Measurements from ENCODE around the gene ANG. TPM values are rescaled to one million over a fixed set of nuclear protein-coding genes. Genes with fewer than 3 reads are reported as not detected.
"Not testable (repeated sequence)": the region's sequence is repeated elsewhere in the genome, so short reads cannot be mapped to it uniquely, and the experiment has no call there.

The ANG gene
- total RNA-seq, 1 experiment from 2014 or later = 4.4 TPM

- DNase-seq = no peak
- POLR2A ChIA-PET (ENCODE audit: unreplicated experiment) = no interaction called here
- H3K79me2 ChIP-seq (ENCODE audit: low read depth) = no peaks in the 10 kb centered on the region
- no peaks in the 10 kb centered on the region for H4K20me1 ChIP-seq (ENCODE audit: insufficient read depth)
- no peaks in the 10 kb centered on the region for H3K27me3 ChIP-seq (ENCODE audit: insufficient read depth, low read depth)
- no TSS peak for BruUV-seq (replicated peaks)
- H3K4me1 ChIP-seq (replicated peaks; ENCODE audit: insufficient read depth) = 0 out of 2 replicates have a peak, but pooled peaks cover 4% of the 10 kb centered on the region
- H2AFZ ChIP-seq = no peak overlapping the region
- H3K36me3 ChIP-seq (ENCODE audit: low read depth) = no peaks in the 10 kb centered on the region
- no peak overlapping the region for H3K4me2 ChIP-seq
- H3K27ac ChIP-seq = no peak overlapping the region
- H3K9me3 ChIP-seq (ENCODE audit: insufficient read depth, low read depth) = no peaks in the 10 kb centered on the region
- CTCF ChIA-PET = no interaction called here
- no peak overlapping the region for H3K4me3 ChIP-seq
- no peaks in the 10 kb centered on the region for H3F3A ChIP-seq (ENCODE audit: insufficient read depth, low read depth)
- H3K9me2 ChIP-seq (ENCODE audit: insufficient read depth) = no peaks in the 10 kb centered on the region
- intact Hi-C loops (cut with micrococcal nuclease; ENCODE audit: unreplicated experiment) = no loop called here
- TF ChIP-seq EZH2 (IDR thresholded peaks at IDR 0.05; ENCODE audit: low read depth) (no peak), CTCF (conservative IDR thresholded peaks at IDR 0.05) (no peak)
Observed at GRCh38 chr14:20723488-20723887, 34.9 kb downstream of the ANG start.

DNA sequence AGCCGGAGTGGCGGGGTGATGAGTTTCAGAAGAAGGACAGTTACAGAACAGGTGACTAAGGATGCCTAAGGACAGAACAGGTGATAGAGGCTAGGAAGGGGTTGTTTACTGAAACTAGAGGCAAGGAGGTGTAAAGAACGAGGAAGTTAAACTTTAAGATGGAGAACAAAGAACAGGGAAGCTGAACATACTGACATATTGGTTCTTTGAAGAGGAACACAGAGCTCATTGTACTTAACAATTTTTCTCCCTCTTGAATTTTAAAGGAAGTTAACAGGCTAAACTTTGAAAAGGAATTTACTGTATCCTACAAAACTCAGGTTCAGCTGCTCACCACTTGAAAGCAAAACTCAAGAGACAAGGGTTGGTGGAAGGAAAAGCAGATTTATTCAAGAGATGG, 37.6 kb downstream of the ANG start:
- not testable (repeated sequence) for H3K27me3 ChIP-seq (ENCODE audit: insufficient read depth, low read depth); BruUV-seq (replicated peaks)

GRCh38 chr14:20726531-20726930, 38.0 kb downstream of the ANG start:
- POLR2A ChIA-PET (ENCODE audit: unreplicated experiment) = no interaction called here
- no peaks in the 10 kb centered on the region for H3K27me3 ChIP-seq (ENCODE audit: insufficient read depth, low read depth)
- no peak overlapping the region for H3K4me2 ChIP-seq
- intact Hi-C loops (cut with micrococcal nuclease; ENCODE audit: unreplicated experiment) = no loop called here
- H3K36me3 ChIP-seq (ENCODE audit: low read depth) = no peaks in the 10 kb centered on the region
- H3K4me1 ChIP-seq (replicated peaks; ENCODE audit: insufficient read depth) = no peaks in the 10 kb centered on the region
- DNase-seq = no peak
- H3F3A ChIP-seq (ENCODE audit: insufficient read depth, low read depth) = no peaks in the 10 kb centered on the region
- TF ChIP-seq EZH2 (IDR thresholded peaks at IDR 0.05; ENCODE audit: low read depth) = no peak
- no peak for TF ChIP-seq CTCF (conservative IDR thresholded peaks at IDR 0.05)
- H3K9me2 ChIP-seq (ENCODE audit: insufficient read depth) = no peaks in the 10 kb centered on the region
- H3K9me3 ChIP-seq (ENCODE audit: insufficient read depth, low read depth) = no peaks in the 10 kb centered on the region
- BruUV-seq (replicated peaks) = no TSS peak
- H3K27ac ChIP-seq = no peak overlapping the region
- no peak overlapping the region for H3K4me3 ChIP-seq
- H3K79me2 ChIP-seq (ENCODE audit: low read depth) = no peaks in the 10 kb centered on the region
- CTCF ChIA-PET = no interaction called here
- no peaks in the 10 kb centered on the region for H4K20me1 ChIP-seq (ENCODE audit: insufficient read depth)
- H2AFZ ChIP-seq = no peak overlapping the region

More for the DNA sequence above, 37.6 kb downstream of the ANG start:
- H3K36me3 ChIP-seq (ENCODE audit: low read depth); H3K4me2 ChIP-seq; intact Hi-C loops (cut with micrococcal nuclease; ENCODE audit: unreplicated experiment); H2AFZ ChIP-seq; H3K9me2 ChIP-seq (ENCODE audit: insufficient read depth); DNase-seq; H3K4me3 ChIP-seq; POLR2A ChIA-PET (ENCODE audit: unreplicated experiment); H3K27ac ChIP-seq; H3K79me2 ChIP-seq (ENCODE audit: low read depth); H3F3A ChIP-seq (ENCODE audit: insufficient read depth, low read depth); H3K4me1 ChIP-seq (replicated peaks; ENCODE audit: insufficient read depth); H4K20me1 ChIP-seq (ENCODE audit: insufficient read depth); H3K9me3 ChIP-seq (ENCODE audit: insufficient read depth, low read depth); CTCF ChIA-PET: not testable (repeated sequence)

DNA sequence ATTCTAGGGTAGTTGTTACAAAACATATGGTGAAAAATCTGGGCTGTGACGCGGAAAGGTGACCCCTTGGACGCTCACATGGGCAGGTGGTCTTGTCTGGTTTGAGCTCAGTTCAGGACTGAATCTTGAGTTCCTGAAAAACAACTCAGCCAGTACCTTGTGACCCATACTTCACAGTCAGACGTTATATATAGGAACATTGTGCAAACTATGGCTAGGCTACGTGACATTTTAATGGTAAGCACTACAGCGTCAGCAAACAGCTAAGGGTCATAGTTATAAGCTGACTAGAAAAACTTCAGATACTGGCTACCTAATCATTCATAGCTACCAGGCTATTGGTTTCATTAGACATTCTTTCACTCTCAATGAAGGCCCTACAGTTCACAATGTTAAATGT, 42.3 kb downstream of the ANG start:
- BruUV-seq (replicated peaks) = no TSS peak
- H3K27me3 ChIP-seq (ENCODE audit: insufficient read depth, low read depth) = no peaks in the 10 kb centered on the region
- no peak overlapping the region for H3K27ac ChIP-seq
- H3K36me3 ChIP-seq (ENCODE audit: low read depth) = no peaks in the 10 kb centered on the region
- ChIA-PET CTCF (no interaction called here), POLR2A (ENCODE audit: unreplicated experiment) (no interaction called here)
- H3K4me3 ChIP-seq = no peak overlapping the region
- no peak overlapping the region for H2AFZ ChIP-seq
- no peak overlapping the region for H3K4me2 ChIP-seq
- no peak for DNase-seq
- H3K9me3 ChIP-seq (ENCODE audit: insufficient read depth, low read depth) = no peaks in the 10 kb centered on the region
- no peaks in the 10 kb centered on the region for H3K4me1 ChIP-seq (replicated peaks; ENCODE audit: insufficient read depth)
- no peaks in the 10 kb centered on the region for H3K79me2 ChIP-seq (ENCODE audit: low read depth)
- intact Hi-C loops (cut with micrococcal nuclease; ENCODE audit: unreplicated experiment) = no loop called here
- no peaks in the 10 kb centered on the region for H3K9me2 ChIP-seq (ENCODE audit: insufficient read depth)
- no peaks in the 10 kb centered on the region for H4K20me1 ChIP-seq (ENCODE audit: insufficient read depth)
- no peak for TF ChIP-seq CTCF (conservative IDR thresholded peaks at IDR 0.05)
- no peak for TF ChIP-seq EZH2 (IDR thresholded peaks at IDR 0.05; ENCODE audit: low read depth)
- no peaks in the 10 kb centered on the region for H3F3A ChIP-seq (ENCODE audit: insufficient read depth, low read depth)

All from PC-9 (cell line).